PC-9 (cell line): ENCODE measurements around the gene LCN10. TPM values are rescaled to one million over a fixed set of nuclear protein-coding genes. Genes with fewer than 3 reads are reported as not detected.

Experiments
- Bru-seq: library from RNA; stranded (reverse); fragments of 400-500 nt; gene quantifications from one replicate; lab custom pipeline; 2021; lab: Mats Ljungman, UMichigan
- BruChase-seq, 2 experiments: library from RNA; stranded (reverse); fragments of 400-500 nt; gene quantifications; one replicate each; lab custom pipeline; 2021; lab: Mats Ljungman, UMichigan
- BruUV-seq: library from RNA; stranded (reverse); fragments of 400-500 nt; replicated peaks from 2 replicates; lab custom pipeline; 2021; lab: Mats Ljungman, UMichigan
- CTCF ChIA-PET: fragments of 300-600 bp; sonication (Branson Sonifier 250); formaldehyde crosslinking; loops from one replicate; lab custom pipeline; 2022; ENCODE audit warnings: antibody characterized with exemption; lab: Charles Lee
- POLR2A ChIA-PET: fragments of 300-600 bp; sonication (Branson Sonifier 250); formaldehyde crosslinking; loops from one replicate; lab custom pipeline; 2022; ENCODE audit warnings: antibody characterized with exemption; ENCODE audit not compliant: unreplicated experiment; lab: Charles Lee
- DNase-seq, 2 experiments: peaks; one replicate each; pipeline versions ENCODE4 v3.0.0 to v3.0.0-alpha.2; 2015 to 2022; ENCODE audit warnings: mixed read lengths in 1 of 2
- H2AFZ ChIP-seq: fragments of 200-600 bp; sonication (generic); 2 replicates; pipeline ENCODE4 v1.8.1; 2017; ENCODE audit warnings: antibody characterized with exemption
- H3F3A ChIP-seq: fragments of 200-600 bp; sonication (generic); 2 replicates; pipeline ENCODE4 v1.8.1; 2017; ENCODE audit warnings: antibody characterized with exemption, mild to moderate bottlenecking, low read depth; ENCODE audit not compliant: insufficient read depth
- H3K27ac ChIP-seq: fragments of 200-600 bp; sonication (generic); 2 replicates; pipeline ENCODE4 v1.6.1; 2016; ENCODE audit warnings: mixed run types
- H3K27me3 ChIP-seq: fragments of 200-600 bp; sonication (generic); 2 replicates; pipeline ENCODE4 v1.6.1; 2016; ENCODE audit warnings: low read depth, mixed run types; ENCODE audit not compliant: insufficient read depth
- H3K36me3 ChIP-seq: fragments of 200-600 bp; sonication (generic); 2 replicates; pipeline ENCODE4 v1.6.1; 2016; ENCODE audit warnings: low read depth, mixed run types
- H3K4me1 ChIP-seq: fragments of 200-600 bp; sonication (generic); replicated peaks from 2 replicates; pipeline ENCODE4 v1.6.1; 2016; ENCODE audit warnings: mixed run types; ENCODE audit not compliant: insufficient read depth
- H3K4me2 ChIP-seq: fragments of 200-600 bp; sonication (generic); 2 replicates; pipeline ENCODE4 v1.6.1; 2017; ENCODE audit warnings: mixed run types
- H3K4me3 ChIP-seq: fragments of 200-600 bp; sonication (generic); 2 replicates; pipeline ENCODE4 v1.6.1; 2016; ENCODE audit warnings: mixed run types
- H3K79me2 ChIP-seq: fragments of 200-600 bp; sonication (generic); 2 replicates; pipeline ENCODE4 v1.6.1; 2017; ENCODE audit warnings: low read depth, mixed run types
- H3K9me2 ChIP-seq: fragments of 200-600 bp; sonication (generic); 2 replicates; pipeline ENCODE4 v1.8.1; 2017; ENCODE audit warnings: mild to moderate bottlenecking; ENCODE audit not compliant: insufficient read depth
- H3K9me3 ChIP-seq: fragments of 200-600 bp; sonication (generic); 2 replicates; pipeline ENCODE4 v1.8.1; 2016; ENCODE audit warnings: low read depth; ENCODE audit not compliant: insufficient read depth
- H4K20me1 ChIP-seq: fragments of 200-600 bp; sonication (generic); 2 replicates; pipeline ENCODE4 v1.8.1; 2017; ENCODE audit not compliant: insufficient read depth
- EZH2 ChIP-seq: fragments of 200-600 bp; sonication (generic); IDR thresholded peaks from 2 replicates; pipeline ENCODE4 v1.8.0; 2017; ENCODE audit warnings: antibody characterized with exemption, low read depth
- intact Hi-C: fragments of 100-400 bp; cut with micrococcal nuclease; formaldehyde crosslinking; loops from one replicate; pipeline ENCODE4 v1.10.0; 2022; ENCODE audit not compliant: unreplicated experiment
- long read RNA-seq: library from polyadenylated mRNA; stranded (forward); transcript quantifications from one replicate; pipeline ENCODE4 v2.0.0, GENCODE V29; 2022
- total RNA-seq: library from RNA; stranded (reverse); gene quantifications from 2 replicates; pipeline ENCODE4 v1.2.3, GENCODE V29; 2021
- TF ChIP-seq, protein P1 (sequence below): fragments of 200-600 bp; sonication (generic); conservative IDR thresholded peaks from 2 replicates; pipeline ENCODE4 v1.6.1; 2017; ENCODE audit warnings: mixed run types, antibody characterized with exemption, mild to moderate bottlenecking, moderate library complexity

The LCN10 gene
- total RNA-seq: 0.94 and 2.2 TPM in 2 replicates
- Bru-seq, nascent RNA: not detected
- not detected for BruChase-seq, experiment 1, labeled RNA remaining after a 2-hour chase
- BruChase-seq, experiment 2, labeled RNA remaining after a 6-hour chase: not detected
- long read RNA-seq: 0 reads

DNA sequence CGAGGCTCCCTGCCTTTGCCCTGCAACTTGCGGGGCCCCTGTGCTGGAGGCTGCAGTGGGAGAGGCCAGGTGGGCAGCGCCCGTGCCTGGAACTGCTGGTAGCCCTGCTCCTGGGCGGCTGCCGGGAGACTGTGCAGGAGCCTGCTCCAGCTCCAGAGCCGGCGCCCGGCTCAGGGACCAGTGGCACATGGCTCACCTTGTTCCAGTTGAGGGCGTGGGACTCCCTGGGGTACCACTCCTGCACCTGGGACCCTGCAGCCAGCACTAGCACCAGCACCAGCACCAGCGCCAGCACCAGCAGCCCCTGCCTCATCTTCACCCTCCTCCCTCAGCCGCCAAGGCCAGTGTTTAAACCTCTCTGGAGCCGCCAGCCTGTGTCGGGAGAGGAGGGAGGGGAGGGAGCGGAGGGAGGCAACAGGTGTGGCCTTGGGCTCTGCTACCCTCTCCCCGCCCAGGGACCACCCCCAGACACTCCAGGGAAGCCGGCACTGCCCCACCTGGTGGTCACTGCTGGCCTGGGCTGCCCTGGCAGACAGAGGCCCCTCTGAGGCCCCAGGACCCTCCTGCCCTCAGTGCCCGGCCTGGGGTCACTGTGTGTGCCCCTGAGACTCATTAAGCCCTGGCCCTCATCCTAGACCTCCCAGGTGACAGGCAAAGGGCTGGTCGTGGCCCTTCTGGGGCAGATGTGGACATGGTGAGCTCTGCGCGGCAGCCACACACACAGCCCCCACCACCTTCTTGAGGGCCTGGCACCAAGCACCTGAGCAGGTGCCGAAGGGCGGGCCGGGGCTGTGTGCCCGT is at the start of gene LCN10:
LCN10 (minus strand) TSS at position 350 of the 801 bp plus-strand sequence; CDS start at position 313, 37 bp downstream.
- Histone ChIP-seq H3K4me2 (peak within 1 kb of the TSS; percentile 28; the same call in 1 of the 2 replicates), H3K27me3 (peaks cover 92% of the 10 kb centered on the region), H2AFZ (no peak within 1 kb of the TSS), H3K9me2 (no peaks in the 10 kb centered on the region), H3K36me3 (no peaks in the 10 kb centered on the region), H3K27ac (no peak within 1 kb of the TSS), H3K9me3 (no peaks in the 10 kb centered on the region), H3F3A (no peaks in the 10 kb centered on the region), H3K79me2 (no peaks in the 10 kb centered on the region), H3K4me3 (no peak within 1 kb of the TSS), H4K20me1 (no peaks in the 10 kb centered on the region), H3K4me1 (no peaks in the 10 kb centered on the region)
- POLR2A ChIA-PET: interaction anchor here (0.6 kb wide), 1 partner anchor 115 kb away, joined by 3 read pairs; no protein-coding TSS in a partner anchor
- BruUV-seq: no TSS peak
- intact Hi-C loops: no loop called here
- peak in 1 of 2 experiments; percentile 63 for DNase-seq
- TF ChIP-seq EZH2: no peak
- TF ChIP-seq, protein P1, sequence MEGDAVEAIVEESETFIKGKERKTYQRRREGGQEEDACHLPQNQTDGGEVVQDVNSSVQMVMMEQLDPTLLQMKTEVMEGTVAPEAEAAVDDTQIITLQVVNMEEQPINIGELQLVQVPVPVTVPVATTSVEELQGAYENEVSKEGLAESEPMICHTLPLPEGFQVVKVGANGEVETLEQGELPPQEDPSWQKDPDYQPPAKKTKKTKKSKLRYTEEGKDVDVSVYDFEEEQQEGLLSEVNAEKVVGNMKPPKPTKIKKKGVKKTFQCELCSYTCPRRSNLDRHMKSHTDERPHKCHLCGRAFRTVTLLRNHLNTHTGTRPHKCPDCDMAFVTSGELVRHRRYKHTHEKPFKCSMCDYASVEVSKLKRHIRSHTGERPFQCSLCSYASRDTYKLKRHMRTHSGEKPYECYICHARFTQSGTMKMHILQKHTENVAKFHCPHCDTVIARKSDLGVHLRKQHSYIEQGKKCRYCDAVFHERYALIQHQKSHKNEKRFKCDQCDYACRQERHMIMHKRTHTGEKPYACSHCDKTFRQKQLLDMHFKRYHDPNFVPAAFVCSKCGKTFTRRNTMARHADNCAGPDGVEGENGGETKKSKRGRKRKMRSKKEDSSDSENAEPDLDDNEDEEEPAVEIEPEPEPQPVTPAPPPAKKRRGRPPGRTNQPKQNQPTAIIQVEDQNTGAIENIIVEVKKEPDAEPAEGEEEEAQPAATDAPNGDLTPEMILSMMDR: peak; percentile 62
- CTCF ChIA-PET: interaction anchor here (0.6 to 0.7 kb wide), 2 partner anchors 14 to 777 kb away, joined by 3 to 5 read pairs; no protein-coding TSS in a partner anchor

DNA sequence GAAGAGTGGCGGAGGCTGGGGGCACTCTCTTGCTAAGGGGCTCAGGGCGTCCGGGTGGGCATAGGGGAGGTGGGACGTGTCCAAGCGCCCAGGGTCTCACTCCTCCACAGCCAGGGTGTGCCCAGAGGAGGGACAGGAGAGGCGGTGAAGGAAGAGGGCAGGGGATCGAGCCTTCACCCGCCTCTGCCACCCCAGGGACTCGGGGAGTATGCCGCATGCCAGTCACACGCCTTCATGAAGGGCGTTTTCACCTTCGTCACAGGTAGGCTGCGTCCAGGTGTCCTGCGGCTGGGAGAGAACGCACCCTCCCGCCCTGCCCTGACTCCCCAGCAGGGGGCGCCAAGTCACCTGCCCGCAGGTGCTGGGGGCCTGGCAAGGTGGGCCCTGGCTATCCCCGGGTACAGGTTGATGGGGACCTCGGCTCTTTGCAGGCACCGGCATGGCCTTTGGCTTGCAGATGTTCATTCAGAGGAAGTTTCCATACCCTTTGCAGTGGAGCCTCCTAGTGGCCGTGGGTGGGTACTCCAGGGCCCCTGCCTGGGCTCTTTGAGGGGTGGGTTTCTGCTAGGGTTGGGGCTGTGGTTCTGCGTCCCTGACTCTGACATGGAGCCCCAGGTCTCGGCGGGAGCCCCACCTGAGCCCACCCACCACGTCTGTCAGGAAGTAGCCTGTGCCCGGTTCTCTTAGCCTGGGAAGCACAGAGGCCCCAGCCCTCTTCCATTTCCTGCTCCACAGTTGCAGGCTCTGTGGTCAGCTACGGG is 49.0 kb upstream of the LCN10 start:
- TF ChIP-seq, protein P1: peak; percentile 100
- no peak for TF ChIP-seq EZH2
- peak overlapping the region; percentile 79 for H3K27ac ChIP-seq
- H4K20me1 ChIP-seq: peaks cover 14% of the 10 kb centered on the region
- no peaks in the 10 kb centered on the region for H3K36me3 ChIP-seq
- ChIA-PET POLR2A (interaction anchor here (0.5 to 0.7 kb wide), 2 partner anchors 16 to 449 kb away, joined by 3 read pairs; partner anchors contain the start of genes RABL6 and TUBB4B), CTCF (interaction anchor here (0.6 to 1.0 kb wide), 3 partner anchors 128 to 423 kb away, joined by 3 to 7 read pairs (median 3); partner anchors contain the start of gene CLIC3)
- peak overlapping the region; percentile 93 for H2AFZ ChIP-seq
- H3F3A ChIP-seq: peaks cover 18% of the 10 kb centered on the region
- H3K4me3 ChIP-seq: peak overlapping the region; percentile 68
- H3K4me1 ChIP-seq: peaks cover 15% of the 10 kb centered on the region; the same call in 1 of the 2 replicates
- TSS peak; percentile 84 for BruUV-seq
- peak; percentile 81 to 85 for DNase-seq
- H3K9me2 ChIP-seq: no peaks in the 10 kb centered on the region
- H3K27me3 ChIP-seq: no peaks in the 10 kb centered on the region
- peak overlapping the region; percentile 84 for H3K4me2 ChIP-seq
- intact Hi-C loops: loop anchor here (1.0 to 10.0 kb wide), 5 partner anchors 56 to 451 kb away; partner anchors contain the start of genes CLIC3, SEC16A and TUBB4B
- peaks cover 8% of the 10 kb centered on the region for H3K79me2 ChIP-seq
- no peaks in the 10 kb centered on the region for H3K9me3 ChIP-seq
